GM12878 (cell line): ENCODE measurements around the gene PIP5KL1.

Experiments used
- CEBPB ChIP-seq, 2 experiments: fragments of 150-350 bp in 1 of 2; IDR thresholded peaks; 2 replicates each; pipeline ENCODE4 v1.6.1; 2012 to 2014; ENCODE audit warnings: low read depth in 2 of 2, low read length in 2 of 2, borderline replicate concordance in 1 of 2, inconsistent platforms in 1 of 2
- CHD4 ChIP-seq: fragments of 200-600 bp; sonication (generic); IDR thresholded peaks from 2 replicates; pipeline ENCODE4 v1.6.1; 2016; ENCODE audit warnings: mild to moderate bottlenecking
- NFXL1 ChIP-seq: fragments of 450-650 bp; IDR thresholded peaks from 2 replicates; pipeline ENCODE4 v1.6.1; 2017; ENCODE audit warnings: antibody characterized with exemption, mild to moderate bottlenecking, borderline replicate concordance
- SMC3 ChIP-seq: IDR thresholded peaks from 2 replicates; pipeline ENCODE4 v1.6.1; 2011; ENCODE audit warnings: low read length, improper control_type of control experiment, borderline replicate concordance
- TF ChIP-seq, protein P1 (sequence below): IDR thresholded peaks from 2 replicates; pipeline ENCODE4 v1.6.1; 2012; ENCODE audit warnings: mild to moderate bottlenecking, low read depth, low read length
- TF ChIP-seq, protein P2 (sequence below), 3 experiments: IDR thresholded peaks in 2 of 3; conservative IDR thresholded peaks in 1 of 3; 2 replicates each; pipeline ENCODE4 v1.5.1; 2011; ENCODE audit warnings: low read depth in 3 of 3, low read length in 3 of 3, mild to moderate bottlenecking in 3 of 3, control low read depth in 2 of 3, moderate library complexity in 2 of 3, inconsistent platforms in 1 of 3, mixed read lengths in 1 of 3; ENCODE audit not compliant: control insufficient read depth in 2 of 3, insufficient read depth in 1 of 3; ENCODE audit errors: extremely low read depth in 1 of 3

DNA sequence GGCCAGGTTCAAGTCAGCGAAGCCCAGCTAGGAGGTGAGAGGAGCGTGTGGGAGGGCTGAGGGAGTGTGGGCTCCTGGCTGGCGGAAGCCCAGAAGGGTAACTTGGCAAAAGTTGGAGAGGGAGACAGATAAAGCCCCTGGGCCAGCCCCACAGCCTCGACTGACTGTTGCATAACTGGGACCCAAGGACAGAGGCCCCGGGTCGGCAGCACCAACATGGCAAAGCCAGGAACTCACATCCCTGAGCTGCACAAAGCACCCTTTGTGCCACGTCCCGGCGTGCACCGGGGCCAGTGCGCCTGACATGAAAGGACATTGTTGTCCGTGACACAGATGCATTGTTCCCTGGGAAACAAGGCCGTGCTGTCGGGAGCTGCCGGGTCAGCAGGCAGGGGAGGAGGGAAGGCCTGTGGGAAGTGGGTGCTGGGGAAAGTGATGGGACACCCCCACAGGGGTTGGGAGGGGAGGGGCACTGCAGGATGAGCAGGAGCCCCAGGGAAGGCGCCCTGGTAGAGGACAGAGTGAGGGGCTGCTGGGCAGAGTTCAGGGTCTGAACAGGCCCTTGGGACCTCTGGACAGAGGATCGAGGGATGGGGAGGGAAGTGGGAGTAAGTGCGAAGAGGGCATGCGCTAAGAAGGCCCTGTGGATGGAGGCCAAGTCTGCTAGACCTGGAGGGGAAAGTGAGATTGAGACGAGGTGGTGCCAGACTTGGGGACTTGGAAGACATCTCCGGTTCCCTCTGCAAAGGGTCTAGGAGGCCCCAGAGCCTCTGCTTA is 20.1 kb upstream of the PIP5KL1 start:
- TF ChIP-seq, protein P1, sequence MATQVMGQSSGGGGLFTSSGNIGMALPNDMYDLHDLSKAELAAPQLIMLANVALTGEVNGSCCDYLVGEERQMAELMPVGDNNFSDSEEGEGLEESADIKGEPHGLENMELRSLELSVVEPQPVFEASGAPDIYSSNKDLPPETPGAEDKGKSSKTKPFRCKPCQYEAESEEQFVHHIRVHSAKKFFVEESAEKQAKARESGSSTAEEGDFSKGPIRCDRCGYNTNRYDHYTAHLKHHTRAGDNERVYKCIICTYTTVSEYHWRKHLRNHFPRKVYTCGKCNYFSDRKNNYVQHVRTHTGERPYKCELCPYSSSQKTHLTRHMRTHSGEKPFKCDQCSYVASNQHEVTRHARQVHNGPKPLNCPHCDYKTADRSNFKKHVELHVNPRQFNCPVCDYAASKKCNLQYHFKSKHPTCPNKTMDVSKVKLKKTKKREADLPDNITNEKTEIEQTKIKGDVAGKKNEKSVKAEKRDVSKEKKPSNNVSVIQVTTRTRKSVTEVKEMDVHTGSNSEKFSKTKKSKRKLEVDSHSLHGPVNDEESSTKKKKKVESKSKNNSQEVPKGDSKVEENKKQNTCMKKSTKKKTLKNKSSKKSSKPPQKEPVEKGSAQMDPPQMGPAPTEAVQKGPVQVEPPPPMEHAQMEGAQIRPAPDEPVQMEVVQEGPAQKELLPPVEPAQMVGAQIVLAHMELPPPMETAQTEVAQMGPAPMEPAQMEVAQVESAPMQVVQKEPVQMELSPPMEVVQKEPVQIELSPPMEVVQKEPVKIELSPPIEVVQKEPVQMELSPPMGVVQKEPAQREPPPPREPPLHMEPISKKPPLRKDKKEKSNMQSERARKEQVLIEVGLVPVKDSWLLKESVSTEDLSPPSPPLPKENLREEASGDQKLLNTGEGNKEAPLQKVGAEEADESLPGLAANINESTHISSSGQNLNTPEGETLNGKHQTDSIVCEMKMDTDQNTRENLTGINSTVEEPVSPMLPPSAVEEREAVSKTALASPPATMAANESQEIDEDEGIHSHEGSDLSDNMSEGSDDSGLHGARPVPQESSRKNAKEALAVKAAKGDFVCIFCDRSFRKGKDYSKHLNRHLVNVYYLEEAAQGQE: no peak
- no peak for TF ChIP-seq CEBPB (IDR thresholded peaks at IDR 0.05; ENCODE audit: borderline replicate concordance in 1 of 2, low read depth in 2 of 2, low read length in 2 of 2)
- TF ChIP-seq NFXL1: no peak
- TF ChIP-seq SMC3: no peak
- TF ChIP-seq, protein P2, sequence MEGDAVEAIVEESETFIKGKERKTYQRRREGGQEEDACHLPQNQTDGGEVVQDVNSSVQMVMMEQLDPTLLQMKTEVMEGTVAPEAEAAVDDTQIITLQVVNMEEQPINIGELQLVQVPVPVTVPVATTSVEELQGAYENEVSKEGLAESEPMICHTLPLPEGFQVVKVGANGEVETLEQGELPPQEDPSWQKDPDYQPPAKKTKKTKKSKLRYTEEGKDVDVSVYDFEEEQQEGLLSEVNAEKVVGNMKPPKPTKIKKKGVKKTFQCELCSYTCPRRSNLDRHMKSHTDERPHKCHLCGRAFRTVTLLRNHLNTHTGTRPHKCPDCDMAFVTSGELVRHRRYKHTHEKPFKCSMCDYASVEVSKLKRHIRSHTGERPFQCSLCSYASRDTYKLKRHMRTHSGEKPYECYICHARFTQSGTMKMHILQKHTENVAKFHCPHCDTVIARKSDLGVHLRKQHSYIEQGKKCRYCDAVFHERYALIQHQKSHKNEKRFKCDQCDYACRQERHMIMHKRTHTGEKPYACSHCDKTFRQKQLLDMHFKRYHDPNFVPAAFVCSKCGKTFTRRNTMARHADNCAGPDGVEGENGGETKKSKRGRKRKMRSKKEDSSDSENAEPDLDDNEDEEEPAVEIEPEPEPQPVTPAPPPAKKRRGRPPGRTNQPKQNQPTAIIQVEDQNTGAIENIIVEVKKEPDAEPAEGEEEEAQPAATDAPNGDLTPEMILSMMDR (IDR thresholded peaks at IDR 0.05 in 2 of 3, conservative IDR thresholded peaks at IDR 0.05 in 1 of 3; ENCODE audit: control insufficient read depth in 2 of 3, extremely low read depth in 1 of 3, insufficient read depth in 1 of 3, low read depth in 3 of 3, low read length in 3 of 3): no peak
- no peak for TF ChIP-seq CHD4
